H9 (cell line): ENCODE measurements around the gene SYP. TPM values are rescaled to one million over a fixed set of nuclear protein-coding genes. Genes with fewer than 3 reads are reported as not detected.
"Not testable (repeated sequence)": the region's sequence is repeated elsewhere in the genome, so short reads cannot be mapped to it uniquely, and the experiment has no call there.

Experiments used
- DNase-seq: peaks from one replicate; pipeline ENCODE4 v3.0.0-alpha.2; 2017
- H2AFZ ChIP-seq: one replicate; pipeline ENCODE4 v1.6.1; 2013; ENCODE audit warnings: mild to moderate bottlenecking, low read length, control low read depth, moderate library complexity
- H2AK5ac ChIP-seq: 2 replicates; pipeline ENCODE4 v1.6.1; 2013; ENCODE audit warnings: low read length, control low read depth, mixed read lengths; ENCODE audit not compliant: insufficient read length
- H2BK120ac ChIP-seq: one replicate; pipeline ENCODE4 v1.6.1; 2013; ENCODE audit warnings: low read depth, mild to moderate bottlenecking, low read length, control low read depth, inconsistent platforms; ENCODE audit not compliant: poor library complexity, severe bottlenecking
- H2BK12ac ChIP-seq: 2 replicates; pipeline ENCODE4 v1.6.1; 2013; ENCODE audit warnings: low read length, control low read depth, mixed read lengths, low read depth; ENCODE audit not compliant: insufficient read length
- H2BK15ac ChIP-seq: 2 replicates; pipeline ENCODE4 v1.6.1; 2013; ENCODE audit warnings: low read depth, low read length, control low read depth
- H2BK20ac ChIP-seq: one replicate; pipeline ENCODE4 v1.6.1; 2013; ENCODE audit warnings: low read depth, mild to moderate bottlenecking, low read length, control low read depth, inconsistent platforms; ENCODE audit not compliant: poor library complexity, severe bottlenecking
- H2BK5ac ChIP-seq: 2 replicates; pipeline ENCODE4 v1.6.1; 2013; ENCODE audit warnings: low read length, control low read depth, mixed read lengths; ENCODE audit not compliant: insufficient read length
- H3K14ac ChIP-seq: 2 replicates; pipeline ENCODE4 v1.6.1; 2013; ENCODE audit warnings: low read length, control low read depth; ENCODE audit not compliant: insufficient read depth
- H3K18ac ChIP-seq: 2 replicates; pipeline ENCODE4 v1.6.1; 2013; ENCODE audit warnings: low read depth, mild to moderate bottlenecking, mixed read lengths, low read length, control low read depth; ENCODE audit not compliant: insufficient read length
- H3K23ac ChIP-seq: 2 replicates; pipeline ENCODE4 v1.6.1; 2013; ENCODE audit warnings: low read length, control low read depth, mixed read lengths, low read depth; ENCODE audit not compliant: insufficient read length
- H3K23me2 ChIP-seq: 2 replicates; pipeline ENCODE4 v1.6.1; 2013; ENCODE audit warnings: low read depth, mild to moderate bottlenecking, mixed read lengths, low read length, control low read depth; ENCODE audit not compliant: insufficient read length, poor library complexity, severe bottlenecking
- H3K27ac ChIP-seq: 2 replicates; pipeline ENCODE4 v1.5.1; 2013; ENCODE audit warnings: low read length, control low read depth, mixed read lengths, low read depth; ENCODE audit not compliant: insufficient read length
- H3K27me3 ChIP-seq: 2 replicates; pipeline ENCODE4 v1.6.1; 2013; ENCODE audit warnings: low read length, control low read depth, inconsistent platforms; ENCODE audit not compliant: insufficient read depth
- H3K4ac ChIP-seq: 2 replicates; pipeline ENCODE4 v1.6.1; 2013; ENCODE audit warnings: low read depth, mild to moderate bottlenecking, control low read depth, inconsistent platforms, low read length, moderate library complexity
- H3K4me1 ChIP-seq: 2 replicates; pipeline ENCODE4 v1.6.1; 2013; ENCODE audit warnings: low read length, control low read depth, inconsistent platforms; ENCODE audit not compliant: insufficient read depth
- H3K4me2 ChIP-seq: 2 replicates; pipeline ENCODE4 v1.6.1; 2013; ENCODE audit warnings: low read length, control low read depth, mixed read lengths; ENCODE audit not compliant: insufficient read length, insufficient read depth
- H3K56ac ChIP-seq: 2 replicates; pipeline ENCODE4 v1.6.1; 2013; ENCODE audit warnings: low read depth, mild to moderate bottlenecking, mixed read lengths, low read length, control low read depth; ENCODE audit not compliant: insufficient read length
- H3K79me1 ChIP-seq: 2 replicates; pipeline ENCODE4 v1.6.1; 2013; ENCODE audit warnings: low read depth, mild to moderate bottlenecking, moderate library complexity, low read length, control low read depth, inconsistent platforms; ENCODE audit not compliant: insufficient read depth, poor library complexity, severe bottlenecking
- H3K79me2 ChIP-seq: 2 replicates; pipeline ENCODE4 v1.6.1; 2013; ENCODE audit warnings: low read length, control low read depth, inconsistent platforms; ENCODE audit not compliant: insufficient read depth
- H3K9ac ChIP-seq: 2 replicates; pipeline ENCODE4 v1.6.1; 2013; ENCODE audit warnings: low read length, control low read depth, mixed read lengths; ENCODE audit not compliant: insufficient read length; ENCODE audit errors: extremely low read depth
- H3K9me3 ChIP-seq: one replicate; pipeline ENCODE4 v1.6.1; 2013; ENCODE audit warnings: low read depth, low read length, inconsistent platforms; ENCODE audit not compliant: control insufficient read depth
- H3T11ph ChIP-seq: one replicate; pipeline ENCODE4 v1.6.1; 2013; ENCODE audit warnings: mild to moderate bottlenecking, low read length, control low read depth, inconsistent platforms
- H4K20me1 ChIP-seq: one replicate; pipeline ENCODE4 v1.6.1; 2013; ENCODE audit not compliant: control insufficient read depth, insufficient read length, insufficient read depth
- H4K5ac ChIP-seq: 2 replicates; pipeline ENCODE4 v1.6.1; 2013; ENCODE audit warnings: low read depth, mild to moderate bottlenecking, mixed read lengths, low read length, control low read depth; ENCODE audit not compliant: insufficient read length
- H4K8ac ChIP-seq: replicated peaks from 2 replicates; pipeline ENCODE4 v1.6.1; 2013; ENCODE audit warnings: low read length, control low read depth, mixed read lengths, low read depth; ENCODE audit not compliant: insufficient read length
- H4K91ac ChIP-seq: 2 replicates; pipeline ENCODE4 v1.6.1; 2013; ENCODE audit warnings: low read depth, mild to moderate bottlenecking, moderate library complexity, mixed read lengths, low read length, control low read depth; ENCODE audit not compliant: insufficient read length
- H3K27ac Mint-ChIP-seq, 3 experiments: 2 replicates in 2 of 3; 3 replicates in 1 of 3; pipeline ENCODE4 v1.8.0; 2020 to 2021; ENCODE audit warnings: mixed read lengths in 3 of 3, mild to moderate bottlenecking in 1 of 3, moderate library complexity in 1 of 3
- H3K27me3 Mint-ChIP-seq: 2 replicates; pipeline ENCODE4 v1.8.0; 2021; ENCODE audit warnings: low read depth, mild to moderate bottlenecking, moderate library complexity, mixed read lengths
- H3K36me3 Mint-ChIP-seq, 3 experiments: 2 replicates in 2 of 3; 3 replicates in 1 of 3; pipeline ENCODE4 v1.8.0; 2020 to 2021; ENCODE audit warnings: low read depth in 3 of 3, mixed read lengths in 3 of 3; ENCODE audit not compliant: insufficient read depth in 1 of 3
- H3K4me1 Mint-ChIP-seq, 2 experiments: 2 replicates each; pipeline ENCODE4 v1.8.0; 2020; ENCODE audit warnings: mixed read lengths in 2 of 2
- H3K4me3 Mint-ChIP-seq, 2 experiments: 2 replicates in 1 of 2; 3 replicates in 1 of 2; pipeline ENCODE4 v1.8.0; 2020 to 2021; ENCODE audit warnings: mild to moderate bottlenecking in 2 of 2, mixed read lengths in 2 of 2, moderate library complexity in 1 of 2
- H3K9me3 Mint-ChIP-seq, 2 experiments: 2 replicates in 1 of 2; 3 replicates in 1 of 2; pipeline ENCODE4 v1.8.0; 2020; ENCODE audit warnings: mild to moderate bottlenecking in 2 of 2, mixed read lengths in 2 of 2, moderate library complexity in 1 of 2
- WGBS: extraction: QIAGEN DNeasy Blood & Tissue Kit; methylation state at CpG from one replicate; pipeline ENCODE4 v1.1.7; 2013; ENCODE audit warnings: missing lambda C conversion rate, low lambda C conversion rate, mixed read lengths; ENCODE audit not compliant: insufficient read length; ENCODE audit errors: extremely low coverage; 5-methylcytosine and 5-hydroxymethylcytosine counted together
- total RNA-seq: library from RNA; stranded (reverse); gene quantifications from 2 replicates; pipeline ENCODE4 v1.2.1, GENCODE V29; 2021

Gene SYP
- total RNA-seq, 1 experiment from 2014 or later: 1.8 TPM

- H3K9me3 ChIP-seq: peaks cover 11% of the 10 kb centered on the region
- not testable (repeated sequence) for H3K4me2 ChIP-seq, H4K91ac ChIP-seq, H3K27ac Mint-ChIP-seq, H4K8ac ChIP-seq, H3K14ac ChIP-seq, H3K79me2 ChIP-seq, H2BK5ac ChIP-seq, H3T11ph ChIP-seq, H3K23ac ChIP-seq, H3K18ac ChIP-seq, H2BK20ac ChIP-seq, H3K9ac ChIP-seq, H3K4ac ChIP-seq, H3K4me1 Mint-ChIP-seq, DNase-seq, H3K27ac ChIP-seq, H2BK12ac ChIP-seq, H3K23me2 ChIP-seq, H3K4me1 ChIP-seq, H3K27me3 ChIP-seq, H3K36me3 Mint-ChIP-seq, H3K79me1 ChIP-seq, H2BK15ac ChIP-seq, H4K5ac ChIP-seq, H4K20me1 ChIP-seq, H2AK5ac ChIP-seq, H3K4me3 Mint-ChIP-seq, H2AFZ ChIP-seq, H3K27me3 Mint-ChIP-seq, H3K56ac ChIP-seq, H2BK120ac ChIP-seq
- WGBS: no CpG with 5 or more reads among the region's 21 CpGs
- H3K9me3 Mint-ChIP-seq: peaks cover 58 to 59% of the 10 kb centered on the region in 2 experiments
Observed at GRCh38 chrX:49148390-49149100, 51.4 kb downstream of the SYP start.
